T-helper 17 cell (primary cell): Measurements from ENCODE around the gene FMNL2. TPM values are rescaled to one million over a fixed set of nuclear protein-coding genes. Genes with fewer than 3 reads are reported as not detected.

ENCODE experiments used
- ATAC-seq: fragments of 150-1000 bp; cut with Tn5 transposase; 2 replicates; pipeline ENCODE4 v1.10.0; 2021; ENCODE audit warnings: mild to moderate bottlenecking, moderate library complexity
- DNase-seq, 3 donors: peaks; one replicate each; pipeline versions ENCODE4 v3.0.0 to v3.0.0-alpha.2; 2020 to 2021
- H3K9me3 ChIP-seq: one replicate; pipeline ENCODE4 v1.7.0; 2013; ENCODE audit warnings: low read length, mild to moderate bottlenecking; ENCODE audit not compliant: control insufficient read depth, poor library complexity, severe bottlenecking
- H3K27ac Mint-ChIP-seq: one replicate; pipeline ENCODE4 v1.8.0; 2022; ENCODE audit warnings: mild to moderate bottlenecking, moderate library complexity, mixed read lengths
- H3K27me3 Mint-ChIP-seq: one replicate; pipeline ENCODE4 v1.8.0; 2022; ENCODE audit warnings: mixed read lengths
- H3K36me3 Mint-ChIP-seq: one replicate; pipeline ENCODE4 v1.8.0; 2022; ENCODE audit warnings: low read depth, mixed read lengths
- H3K4me1 Mint-ChIP-seq: one replicate; pipeline ENCODE4 v1.8.0; 2022; ENCODE audit warnings: mild to moderate bottlenecking, mixed read lengths
- H3K4me3 Mint-ChIP-seq: one replicate; pipeline ENCODE4 v1.8.0; 2022; ENCODE audit warnings: mild to moderate bottlenecking, moderate library complexity, mixed read lengths
- total RNA-seq, 4 donors: library from RNA in 2 of 4; stranded (reverse) in 2 of 4; gene quantifications; one replicate each; pipeline ENCODE4 v1.2.3 and lab custom pipeline; 2022 to 2026

FMNL2 gene
- total RNA-seq, 2 donors from 2014 or later = 0.34 to 0.40 TPM

- H3K9me3 ChIP-seq = no peaks in the 10 kb centered on the region
- Mint-ChIP-seq H3K4me3 (no peak overlapping the region), H3K27ac (no peak overlapping the region), H3K4me1 (no peaks in the 10 kb centered on the region), H3K36me3 (no peaks in the 10 kb centered on the region), H3K27me3 (peaks cover 41% of the 10 kb centered on the region)
- ATAC-seq (no peak), DNase-seq (no peak)
These were observed 83.7 kb downstream of the FMNL2 start for GRCh38 chr2:152418688-152419087.

GRCh38 chr2:152419944-152420343 is 85.0 kb downstream of the FMNL2 start:
- ATAC-seq = no peak

GRCh38 chr2:152420363-152420762 is 85.4 kb downstream of the FMNL2 start:
- Mint-ChIP-seq H3K36me3 (no peaks in the 10 kb centered on the region), H3K4me1 (no peaks in the 10 kb centered on the region), H3K4me3 (no peak overlapping the region), H3K27me3 (peaks cover 29% of the 10 kb centered on the region), H3K27ac (no peak overlapping the region)
- no peak for DNase-seq
- no peak for ATAC-seq
- H3K9me3 ChIP-seq = no peaks in the 10 kb centered on the region

More at GRCh38 chr2:152419944-152420343, 85.0 kb downstream of the FMNL2 start:
- no peaks in the 10 kb centered on the region for H3K9me3 ChIP-seq
- no peaks in the 10 kb centered on the region for H3K36me3 Mint-ChIP-seq
- H3K4me1 Mint-ChIP-seq = no peaks in the 10 kb centered on the region
- H3K4me3 Mint-ChIP-seq = no peak overlapping the region
- peaks cover 31% of the 10 kb centered on the region for H3K27me3 Mint-ChIP-seq
- DNase-seq = no peak
- no peak overlapping the region for H3K27ac Mint-ChIP-seq

GRCh38 chr2:152420936-152421335 is 86.0 kb downstream of the FMNL2 start:
- no peaks in the 10 kb centered on the region for H3K9me3 ChIP-seq
- DNase-seq (no peak), ATAC-seq (no peak)
- no peaks in the 10 kb centered on the region for H3K36me3 Mint-ChIP-seq
- no peak overlapping the region for H3K27ac Mint-ChIP-seq
- peaks cover 27% of the 10 kb centered on the region for H3K27me3 Mint-ChIP-seq
- no peak overlapping the region for H3K4me3 Mint-ChIP-seq
- no peaks in the 10 kb centered on the region for H3K4me1 Mint-ChIP-seq

- H3K27me3 Mint-ChIP-seq = peaks cover 28% of the 10 kb centered on the region
- ATAC-seq = peak; percentile 27
- H3K27ac Mint-ChIP-seq = no peak overlapping the region
- H3K4me3 Mint-ChIP-seq = no peak overlapping the region
- DNase-seq = no peak
- H3K36me3 Mint-ChIP-seq = no peaks in the 10 kb centered on the region
- no peaks in the 10 kb centered on the region for H3K4me1 Mint-ChIP-seq
- H3K9me3 ChIP-seq = no peaks in the 10 kb centered on the region
These were observed 86.8 kb downstream of the FMNL2 start for GRCh38 chr2:152421521-152422370.

GRCh38 chr2:152423684-152424083 is 88.7 kb downstream of the FMNL2 start:
- H3K4me3 Mint-ChIP-seq = no peak overlapping the region
- no peak for DNase-seq
- no peaks in the 10 kb centered on the region for H3K4me1 Mint-ChIP-seq
- H3K36me3 Mint-ChIP-seq = no peaks in the 10 kb centered on the region
- no peak for ATAC-seq
- no peaks in the 10 kb centered on the region for H3K9me3 ChIP-seq
- peaks cover 36% of the 10 kb centered on the region for H3K27me3 Mint-ChIP-seq
- H3K27ac Mint-ChIP-seq = no peak overlapping the region

GRCh38 chr2:152425765-152426727 is 91.1 kb downstream of the FMNL2 start:
- Mint-ChIP-seq H3K36me3 (no peaks in the 10 kb centered on the region), H3K4me3 (no peak overlapping the region), H3K27ac (no peak overlapping the region), H3K27me3 (peaks cover 20% of the 10 kb centered on the region), H3K4me1 (no peaks in the 10 kb centered on the region)
- ATAC-seq (no peak), DNase-seq (no peak)
- H3K9me3 ChIP-seq = no peaks in the 10 kb centered on the region

GRCh38 chr2:152426801-152427200 is 91.8 kb downstream of the FMNL2 start:
- no peak for ATAC-seq
- no peaks in the 10 kb centered on the region for H3K4me1 Mint-ChIP-seq
- H3K9me3 ChIP-seq = no peaks in the 10 kb centered on the region
- H3K36me3 Mint-ChIP-seq = no peaks in the 10 kb centered on the region
- no peak overlapping the region for H3K27ac Mint-ChIP-seq
- H3K27me3 Mint-ChIP-seq = peaks cover 20% of the 10 kb centered on the region
- DNase-seq = no peak
- H3K4me3 Mint-ChIP-seq = no peak overlapping the region

GRCh38 chr2:152427902-152428301 is 92.9 kb downstream of the FMNL2 start:
- DNase-seq = no peak
- Mint-ChIP-seq H3K27me3 (peaks cover 22% of the 10 kb centered on the region), H3K36me3 (no peaks in the 10 kb centered on the region), H3K4me1 (no peaks in the 10 kb centered on the region), H3K27ac (no peak overlapping the region), H3K4me3 (no peak overlapping the region)
- no peak for ATAC-seq
- no peaks in the 10 kb centered on the region for H3K9me3 ChIP-seq

GRCh38 chr2:152428800-152429582 is 94.0 kb downstream of the FMNL2 start:
- Mint-ChIP-seq H3K4me1 (no peaks in the 10 kb centered on the region), H3K27me3 (peaks cover 22% of the 10 kb centered on the region), H3K4me3 (no peak overlapping the region), H3K36me3 (no peaks in the 10 kb centered on the region), H3K27ac (no peak overlapping the region)
- DNase-seq (no peak), ATAC-seq (no peak)
- H3K9me3 ChIP-seq = no peaks in the 10 kb centered on the region

- Mint-ChIP-seq H3K27ac (no peak overlapping the region), H3K27me3 (peaks cover 19% of the 10 kb centered on the region), H3K4me1 (no peaks in the 10 kb centered on the region), H3K4me3 (no peak overlapping the region), H3K36me3 (no peaks in the 10 kb centered on the region)
- no peak for DNase-seq
- ATAC-seq = no peak
- no peaks in the 10 kb centered on the region for H3K9me3 ChIP-seq
These were observed 95.9 kb downstream of the FMNL2 start for GRCh38 chr2:152430876-152431275.

- no peak for DNase-seq
- ATAC-seq = no peak
- Mint-ChIP-seq H3K27me3 (peaks cover 18% of the 10 kb centered on the region), H3K4me3 (no peak overlapping the region), H3K4me1 (no peaks in the 10 kb centered on the region), H3K27ac (no peak overlapping the region), H3K36me3 (no peaks in the 10 kb centered on the region)
- no peaks in the 10 kb centered on the region for H3K9me3 ChIP-seq
These were observed 96.6 kb downstream of the FMNL2 start for GRCh38 chr2:152431370-152432098.
